A673 (cell line): ENCODE results near the gene DDC. TPM values are rescaled to one million over a fixed set of nuclear protein-coding genes. Genes with fewer than 3 reads are reported as not detected.

Source experiments
- BruUV-seq: library from RNA; stranded (reverse); fragments of 400-500 nt; replicated peaks from 2 replicates; lab custom pipeline; 2021; lab: Mats Ljungman, UMichigan
- CTCF ChIA-PET: fragments of 300-600 bp; sonication (Branson Sonifier 250); formaldehyde crosslinking; loops from one replicate; lab custom pipeline; 2022; ENCODE audit warnings: antibody characterized with exemption; lab: Charles Lee
- POLR2A ChIA-PET: fragments of 300-600 bp; sonication (Branson Sonifier 250); formaldehyde crosslinking; loops from one replicate; lab custom pipeline; 2022; ENCODE audit warnings: antibody characterized with exemption; ENCODE audit not compliant: low non-redundant PET; lab: Charles Lee
- DNase-seq: peaks from one replicate; pipeline ENCODE4 v3.0.0-alpha.2; 2015; ENCODE audit warnings: low spot score
- H3K27ac ChIP-seq: fragments of 200-600 bp; sonication (generic); 2 replicates; pipeline ENCODE4 v1.5.1; 2016; ENCODE audit warnings: mixed run types, low read depth, mild to moderate bottlenecking, mixed read lengths, antibody characterized with exemption, low read length; ENCODE audit not compliant: poor library complexity, severe bottlenecking
- H3K27me3 ChIP-seq: fragments of 200-600 bp; sonication (generic); replicated peaks from 2 replicates; pipeline ENCODE4 v1.6.1; 2017; ENCODE audit warnings: mixed run types, low read depth, mild to moderate bottlenecking, mixed read lengths, antibody characterized with exemption, low read length; ENCODE audit not compliant: insufficient read depth, poor library complexity
- H3K36me3 ChIP-seq: fragments of 200-600 bp; sonication (generic); 2 replicates; pipeline ENCODE4 v1.6.1; 2016; ENCODE audit warnings: mixed run types, mild to moderate bottlenecking, mixed read lengths, antibody characterized with exemption, low read length; ENCODE audit not compliant: insufficient read depth, poor library complexity, severe bottlenecking
- H3K4me1 ChIP-seq: fragments of 200-600 bp; sonication (generic); 2 replicates; pipeline ENCODE4 v1.6.1; 2017; ENCODE audit warnings: mixed run types, mild to moderate bottlenecking, mixed read lengths, antibody characterized with exemption, low read length; ENCODE audit not compliant: insufficient read depth, poor library complexity, severe bottlenecking
- H3K4me3 ChIP-seq: fragments of 200-600 bp; sonication (generic); 2 replicates; pipeline ENCODE4 v1.5.1; 2016; ENCODE audit warnings: low read depth, mixed run types, mild to moderate bottlenecking, mixed read lengths, low read length; ENCODE audit not compliant: poor library complexity, severe bottlenecking
- H3K9me3 ChIP-seq: fragments of 200-600 bp; sonication (generic); 2 replicates; pipeline ENCODE4 v1.6.1; 2016; ENCODE audit warnings: mixed run types, low read depth, mild to moderate bottlenecking, mixed read lengths, antibody characterized with exemption, low read length; ENCODE audit not compliant: poor library complexity, severe bottlenecking
- CTCF ChIP-seq: fragments of 300-800, 200-600 bp; sonication (generic); conservative IDR thresholded peaks from 2 replicates; pipeline ENCODE4 v1.5.1; 2017; ENCODE audit warnings: low read depth, mild to moderate bottlenecking, antibody characterized with exemption, low read length, moderate library complexity, mixed read lengths
- EZH2 ChIP-seq: fragments of 200-600 bp; sonication (generic); IDR thresholded peaks from 2 replicates; pipeline ENCODE4 v1.6.1; 2017; ENCODE audit warnings: borderline replicate concordance, low read depth, mild to moderate bottlenecking, mixed read lengths, antibody characterized with exemption, low read length; ENCODE audit not compliant: poor library complexity, severe bottlenecking
- intact Hi-C: fragments of 100-400 bp; cut with micrococcal nuclease; formaldehyde crosslinking; loops from one replicate; pipeline ENCODE4 v1.10.0; 2022; ENCODE audit not compliant: unreplicated experiment
- total RNA-seq: library from RNA; stranded (reverse); gene quantifications from 2 replicates; pipeline ENCODE4 v1.2.3, GENCODE V29; 2021

The DDC gene
- total RNA-seq, 1 experiment from 2014 or later: not detected

GRCh38 chr7:50496569-50496968 is 68.6 kb downstream of the DDC start:
- H3K36me3 ChIP-seq: no peaks in the 10 kb centered on the region
- ChIA-PET POLR2A (no interaction called here), CTCF (no interaction called here)
- no peak overlapping the region for H3K27ac ChIP-seq
- intact Hi-C loops: no loop called here
- no peak for DNase-seq
- H3K27me3 ChIP-seq: peaks cover 44% of the 10 kb centered on the region
- TF ChIP-seq EZH2: no peak
- TF ChIP-seq CTCF: no peak
- BruUV-seq: no TSS peak
- H3K4me3 ChIP-seq: no peak overlapping the region
- H3K4me1 ChIP-seq: no peaks in the 10 kb centered on the region
- no peaks in the 10 kb centered on the region for H3K9me3 ChIP-seq

- no peak overlapping the region for H3K27ac ChIP-seq
- ChIA-PET CTCF (no interaction called here), POLR2A (no interaction called here)
- no peaks in the 10 kb centered on the region for H3K36me3 ChIP-seq
- no peaks in the 10 kb centered on the region for H3K4me1 ChIP-seq
- TF ChIP-seq CTCF: no peak
- no peak for TF ChIP-seq EZH2
- no peaks in the 10 kb centered on the region for H3K9me3 ChIP-seq
- DNase-seq: no peak
- intact Hi-C loops: no loop called here
- H3K4me3 ChIP-seq: no peak overlapping the region
- no TSS peak for BruUV-seq
- H3K27me3 ChIP-seq: peaks cover 51% of the 10 kb centered on the region
Measured at GRCh38 chr7:50495746-50496145, 69.5 kb downstream of the DDC start.

GRCh38 chr7:50492770-50493519 is 72.3 kb downstream of the DDC start:
- H3K27me3 ChIP-seq: peaks cover 45% of the 10 kb centered on the region
- BruUV-seq: no TSS peak
- ChIA-PET POLR2A (no interaction called here), CTCF (no interaction called here)
- no peaks in the 10 kb centered on the region for H3K36me3 ChIP-seq
- no peak overlapping the region for H3K4me3 ChIP-seq
- peaks cover 5% of the 10 kb centered on the region for H3K9me3 ChIP-seq
- H3K27ac ChIP-seq: no peak overlapping the region
- H3K4me1 ChIP-seq: no peaks in the 10 kb centered on the region
- TF ChIP-seq EZH2 (no peak), CTCF (no peak)
- intact Hi-C loops: no loop called here
- no peak for DNase-seq
